ENCODE results near the gene CHRNA1. TPM values are rescaled to one million over a fixed set of nuclear protein-coding genes. Genes with fewer than 3 reads are reported as not detected.

The CHRNA1 gene
- total RNA-seq, 1 donor from 2014 or later: 3.7 TPM

GRCh38 chr2:174791746-174792280 is 27.5 kb upstream of the CHRNA1 start:
- no peak for TF ChIP-seq EZH2 (IDR thresholded peaks at IDR 0.05; ENCODE audit: insufficient read depth, low read length)
- no peak for TF ChIP-seq CTCF (IDR thresholded peaks at IDR 0.05; ENCODE audit: insufficient read depth, low read depth, low read length)
- Histone ChIP-seq H3K4me1 (ENCODE audit: insufficient read depth, low read length) (peaks cover 27% of the 10 kb centered on the region), H3K27ac (ENCODE audit: low read depth, low read length) (no peak overlapping the region), H3K9me3 (ENCODE audit: insufficient read depth, low read depth, low read length) (no peaks in the 10 kb centered on the region), H3K36me3 (ENCODE audit: insufficient read depth, low read length) (no peaks in the 10 kb centered on the region), H2AFZ (ENCODE audit: low read depth, low read length) (no peak overlapping the region), H3K4me3 (ENCODE audit: insufficient read depth, low read depth, low read length) (no peak overlapping the region), H3K27me3 (ENCODE audit: insufficient read depth, low read length) (no peaks in the 10 kb centered on the region), H4K20me1 (ENCODE audit: insufficient read depth, low read length) (no peaks in the 10 kb centered on the region), H3K79me2 (ENCODE audit: insufficient read depth, low read length) (no peaks in the 10 kb centered on the region), H3K4me2 (ENCODE audit: low read length) (no peak overlapping the region), H3K9ac (ENCODE audit: low read length) (no peak overlapping the region)
- H3K9me3 Mint-ChIP-seq (ENCODE audit: unreplicated experiment): no peaks in the 10 kb centered on the region
- no peak for FAIRE-seq
- no peak for DNase-seq (ENCODE audit: low read depth)
- no peak overlapping the region for H3K4me3 Mint-ChIP-seq (ENCODE audit: unreplicated experiment)
- H3K27ac Mint-ChIP-seq (ENCODE audit: unreplicated experiment): no peak overlapping the region
- H3K27me3 Mint-ChIP-seq (ENCODE audit: low read depth, unreplicated experiment): no peaks in the 10 kb centered on the region
- H3K4me1 Mint-ChIP-seq (ENCODE audit: low read depth, unreplicated experiment): peaks cover 20% of the 10 kb centered on the region
- H3K36me3 Mint-ChIP-seq (ENCODE audit: low read depth, unreplicated experiment): no peaks in the 10 kb centered on the region

GRCh38 chr2:174791020-174791419 is 26.7 kb upstream of the CHRNA1 start:
- H3K27ac Mint-ChIP-seq (ENCODE audit: unreplicated experiment): no peak overlapping the region
- Histone ChIP-seq H3K79me2 (ENCODE audit: insufficient read depth, low read length) (no peaks in the 10 kb centered on the region), H3K27me3 (ENCODE audit: insufficient read depth, low read length) (no peaks in the 10 kb centered on the region), H3K27ac (ENCODE audit: low read depth, low read length) (no peak overlapping the region), H4K20me1 (ENCODE audit: insufficient read depth, low read length) (no peaks in the 10 kb centered on the region), H3K4me2 (ENCODE audit: low read length) (no peak overlapping the region), H2AFZ (ENCODE audit: low read depth, low read length) (no peak overlapping the region), H3K9ac (ENCODE audit: low read length) (no peak overlapping the region), H3K4me3 (ENCODE audit: insufficient read depth, low read depth, low read length) (no peak overlapping the region), H3K9me3 (ENCODE audit: insufficient read depth, low read depth, low read length) (no peaks in the 10 kb centered on the region), H3K36me3 (ENCODE audit: insufficient read depth, low read length) (no peaks in the 10 kb centered on the region), H3K4me1 (ENCODE audit: insufficient read depth, low read length) (peaks cover 35% of the 10 kb centered on the region)
- H3K9me3 Mint-ChIP-seq (ENCODE audit: unreplicated experiment): no peaks in the 10 kb centered on the region
- peaks cover 24% of the 10 kb centered on the region for H3K4me1 Mint-ChIP-seq (ENCODE audit: low read depth, unreplicated experiment)
- FAIRE-seq (no peak), DNase-seq (ENCODE audit: low read depth) (no peak)
- TF ChIP-seq CTCF (IDR thresholded peaks at IDR 0.05; ENCODE audit: insufficient read depth, low read depth, low read length) (no peak), EZH2 (IDR thresholded peaks at IDR 0.05; ENCODE audit: insufficient read depth, low read length) (no peak)
- H3K4me3 Mint-ChIP-seq (ENCODE audit: unreplicated experiment): no peak overlapping the region
- no peaks in the 10 kb centered on the region for H3K27me3 Mint-ChIP-seq (ENCODE audit: low read depth, unreplicated experiment)
- H3K36me3 Mint-ChIP-seq (ENCODE audit: low read depth, unreplicated experiment): no peaks in the 10 kb centered on the region

GRCh38 chr2:174789001-174789400 is 24.7 kb upstream of the CHRNA1 start:
- no peak overlapping the region for H3K4me3 ChIP-seq (ENCODE audit: insufficient read depth, low read depth, low read length)
- H3K79me2 ChIP-seq (ENCODE audit: insufficient read depth, low read length): no peaks in the 10 kb centered on the region
- no peaks in the 10 kb centered on the region for H3K36me3 Mint-ChIP-seq (ENCODE audit: low read depth, unreplicated experiment)
- H3K9me3 ChIP-seq (ENCODE audit: insufficient read depth, low read depth, low read length): no peaks in the 10 kb centered on the region
- H3K27ac Mint-ChIP-seq (ENCODE audit: unreplicated experiment): no peak overlapping the region
- peak overlapping the region; percentile 22 for H3K4me3 Mint-ChIP-seq (ENCODE audit: unreplicated experiment)
- DNase-seq (ENCODE audit: low read depth): no peak
- no peaks in the 10 kb centered on the region for H3K9me3 Mint-ChIP-seq (ENCODE audit: unreplicated experiment)
- peak overlapping the region; percentile 55 for H2AFZ ChIP-seq (ENCODE audit: low read depth, low read length)
- H3K27me3 ChIP-seq (ENCODE audit: insufficient read depth, low read length): no peaks in the 10 kb centered on the region
- TF ChIP-seq CTCF (IDR thresholded peaks at IDR 0.05; ENCODE audit: insufficient read depth, low read depth, low read length) (no peak), EZH2 (IDR thresholded peaks at IDR 0.05; ENCODE audit: insufficient read depth, low read length) (no peak)
- H3K9ac ChIP-seq (ENCODE audit: low read length): peak overlapping the region; percentile 30
- no peak for FAIRE-seq
- H3K4me1 Mint-ChIP-seq (ENCODE audit: low read depth, unreplicated experiment): peaks cover 28% of the 10 kb centered on the region
- no peaks in the 10 kb centered on the region for H4K20me1 ChIP-seq (ENCODE audit: insufficient read depth, low read length)
- H3K4me2 ChIP-seq (ENCODE audit: low read length): no peak overlapping the region
- H3K36me3 ChIP-seq (ENCODE audit: insufficient read depth, low read length): no peaks in the 10 kb centered on the region
- peak overlapping the region; percentile 98 for H3K27ac ChIP-seq (ENCODE audit: low read depth, low read length)
- H3K27me3 Mint-ChIP-seq (ENCODE audit: low read depth, unreplicated experiment): no peaks in the 10 kb centered on the region
- H3K4me1 ChIP-seq (ENCODE audit: insufficient read depth, low read length): peaks cover 37% of the 10 kb centered on the region
